GF-D8 (cell line): ENCODE results near the gene POLR3GL.

Experiments
- DNase-seq: peaks from one replicate; lab custom pipeline; 2025; lab: John Stamatoyannopoulos, UW

The POLR3GL gene

DNA sequence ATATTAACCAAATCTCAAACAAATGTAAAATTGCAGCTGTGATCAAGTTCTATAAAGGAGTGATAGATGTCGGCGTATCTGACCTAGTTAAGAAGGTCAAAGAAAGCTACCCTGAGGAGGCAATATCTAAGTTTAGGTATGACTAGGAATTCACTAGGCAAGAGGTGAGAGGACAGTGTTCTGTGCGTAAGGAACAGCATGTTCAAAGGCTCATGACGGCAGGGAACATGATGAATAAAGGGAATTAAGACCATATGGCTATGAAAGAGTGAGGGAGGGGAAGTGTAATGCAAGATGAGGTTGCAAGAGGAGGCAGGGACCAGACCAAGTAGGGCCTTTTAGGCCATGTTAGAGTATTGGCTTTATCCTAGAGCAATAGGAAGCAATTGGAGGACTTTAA lies 15.3 kb upstream of the POLR3GL start:
- no peak for DNase-seq

DNA sequence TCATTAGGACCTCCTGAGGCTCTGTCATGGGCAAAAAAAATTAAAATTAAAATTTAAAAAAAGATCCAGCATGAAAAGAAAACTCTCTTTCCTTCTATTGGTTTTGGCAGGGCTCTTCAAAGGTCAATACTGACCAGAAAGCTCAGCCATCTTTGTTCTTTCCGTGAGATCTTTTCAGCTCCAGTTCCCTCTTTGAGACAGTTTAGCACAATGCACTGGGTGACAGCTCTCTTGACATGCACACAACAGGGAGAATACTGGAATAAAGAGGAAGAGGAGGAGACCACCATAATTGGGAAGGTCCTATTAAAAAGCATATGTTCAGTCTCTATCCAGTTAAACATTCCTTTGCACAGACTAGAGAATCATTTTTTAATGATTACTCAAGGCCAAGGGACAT lies 13.0 kb upstream of the POLR3GL start:
- DNase-seq: no peak

DNA sequence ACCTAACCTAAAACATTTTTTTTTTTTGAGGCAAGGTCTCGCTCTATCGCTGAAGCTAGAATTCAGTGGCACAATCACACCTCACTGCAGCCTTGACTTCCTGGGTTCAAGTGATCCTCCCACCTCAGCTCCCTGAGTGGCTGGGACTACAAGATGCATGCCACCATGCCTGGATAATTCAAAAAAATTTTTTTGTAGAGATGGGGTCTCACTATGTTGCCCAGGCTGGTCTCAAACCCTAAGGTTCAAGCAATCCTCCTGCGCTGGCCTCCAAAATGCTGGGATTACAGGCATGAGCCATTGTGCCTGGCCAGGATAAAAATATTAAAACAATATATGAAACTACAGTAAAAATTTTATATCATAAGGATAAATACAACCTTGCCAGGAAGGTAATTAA lies 11.6 kb upstream of the POLR3GL start:
- no peak for DNase-seq

DNA sequence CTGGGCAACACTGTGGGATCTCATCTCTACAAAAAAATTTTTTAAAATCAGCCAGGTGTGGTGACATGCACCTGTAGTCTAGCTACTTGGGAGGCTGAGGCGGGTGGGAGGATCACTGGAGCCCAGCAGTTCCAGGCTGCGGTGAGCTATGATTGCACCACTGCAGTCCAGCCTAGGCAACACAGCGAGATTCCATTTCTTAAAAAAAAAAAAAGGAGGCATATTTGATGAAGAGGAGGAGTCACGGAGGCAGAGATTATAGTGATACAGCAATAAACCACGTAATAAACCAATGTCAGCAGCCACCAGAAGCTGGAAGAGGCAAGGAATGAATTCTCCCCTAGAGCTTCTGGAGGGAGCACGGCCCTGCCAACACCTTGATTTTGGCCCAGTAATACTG lies 10.6 kb upstream of the POLR3GL start:
- DNase-seq: no peak

DNA sequence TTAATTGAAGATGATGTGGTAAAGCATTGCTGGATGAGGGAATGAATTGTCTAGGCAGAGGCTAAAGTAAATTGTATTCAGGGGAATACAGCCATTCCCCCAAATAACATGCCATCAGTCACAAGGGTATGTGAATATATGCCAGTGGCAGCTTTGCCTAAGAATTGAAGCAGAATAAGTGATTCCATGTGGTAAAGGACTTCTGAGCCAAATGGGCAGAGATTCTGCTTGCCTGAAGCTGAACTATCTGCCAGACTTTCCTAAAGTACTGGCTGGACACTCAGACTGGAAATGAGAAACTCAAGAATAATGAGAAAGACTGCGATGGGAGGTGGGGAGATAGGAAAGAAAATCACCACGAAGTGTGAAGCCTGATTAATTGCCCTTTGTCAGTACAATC lies 9.1 kb upstream of the POLR3GL start:
- no peak for DNase-seq

DNA sequence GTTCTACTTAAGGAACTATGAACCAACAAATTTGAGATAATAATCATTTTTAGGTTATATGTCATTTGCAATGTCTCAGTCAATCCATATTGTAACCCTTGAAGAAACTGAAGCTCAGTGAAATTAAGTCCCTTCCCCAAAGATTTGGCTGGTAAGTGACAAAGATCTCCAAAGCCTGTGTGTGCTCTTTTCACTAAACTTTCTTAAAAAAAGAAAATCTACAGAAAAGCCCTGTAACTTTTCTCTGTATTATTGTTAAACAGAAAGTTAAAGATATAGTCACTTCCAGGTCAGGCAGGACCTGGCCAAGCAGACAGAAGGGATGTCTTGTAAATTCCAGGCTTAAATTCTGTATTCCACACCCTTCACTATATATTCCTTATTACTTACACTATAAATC lies 8.1 kb upstream of the POLR3GL start:
- no peak for DNase-seq

DNA sequence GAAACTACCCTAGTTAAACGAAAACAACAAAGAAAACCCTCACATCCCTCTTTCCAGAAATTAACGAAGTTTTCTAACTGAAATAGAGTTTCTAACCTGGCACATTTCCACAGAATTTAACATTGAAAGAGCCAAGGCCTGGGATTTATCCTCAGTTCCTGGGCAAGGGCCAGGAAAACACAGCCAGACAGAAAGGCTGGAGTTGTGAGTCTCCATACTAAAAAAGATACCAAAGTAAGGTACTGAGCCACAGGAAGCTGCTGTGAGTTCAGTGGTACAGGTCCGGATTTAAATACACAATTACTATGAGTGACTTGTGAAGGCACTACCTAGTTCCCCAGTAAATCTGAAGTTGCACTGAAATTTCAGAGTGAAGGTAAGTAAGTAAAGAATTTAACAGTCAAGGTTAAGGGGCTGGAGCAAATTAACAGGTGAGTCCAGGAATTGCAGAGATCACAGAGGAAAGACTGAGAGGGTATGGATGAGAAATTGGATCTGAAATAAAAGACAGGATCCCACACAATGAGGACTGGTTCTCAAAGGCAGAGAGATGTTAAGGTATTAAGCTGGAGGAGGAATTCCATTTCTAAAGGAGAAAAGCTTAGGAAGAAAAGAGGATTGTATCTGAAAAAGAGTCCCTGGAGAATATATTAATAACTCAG lies 7.6 kb upstream of the POLR3GL start:
- DNase-seq: no peak

DNA sequence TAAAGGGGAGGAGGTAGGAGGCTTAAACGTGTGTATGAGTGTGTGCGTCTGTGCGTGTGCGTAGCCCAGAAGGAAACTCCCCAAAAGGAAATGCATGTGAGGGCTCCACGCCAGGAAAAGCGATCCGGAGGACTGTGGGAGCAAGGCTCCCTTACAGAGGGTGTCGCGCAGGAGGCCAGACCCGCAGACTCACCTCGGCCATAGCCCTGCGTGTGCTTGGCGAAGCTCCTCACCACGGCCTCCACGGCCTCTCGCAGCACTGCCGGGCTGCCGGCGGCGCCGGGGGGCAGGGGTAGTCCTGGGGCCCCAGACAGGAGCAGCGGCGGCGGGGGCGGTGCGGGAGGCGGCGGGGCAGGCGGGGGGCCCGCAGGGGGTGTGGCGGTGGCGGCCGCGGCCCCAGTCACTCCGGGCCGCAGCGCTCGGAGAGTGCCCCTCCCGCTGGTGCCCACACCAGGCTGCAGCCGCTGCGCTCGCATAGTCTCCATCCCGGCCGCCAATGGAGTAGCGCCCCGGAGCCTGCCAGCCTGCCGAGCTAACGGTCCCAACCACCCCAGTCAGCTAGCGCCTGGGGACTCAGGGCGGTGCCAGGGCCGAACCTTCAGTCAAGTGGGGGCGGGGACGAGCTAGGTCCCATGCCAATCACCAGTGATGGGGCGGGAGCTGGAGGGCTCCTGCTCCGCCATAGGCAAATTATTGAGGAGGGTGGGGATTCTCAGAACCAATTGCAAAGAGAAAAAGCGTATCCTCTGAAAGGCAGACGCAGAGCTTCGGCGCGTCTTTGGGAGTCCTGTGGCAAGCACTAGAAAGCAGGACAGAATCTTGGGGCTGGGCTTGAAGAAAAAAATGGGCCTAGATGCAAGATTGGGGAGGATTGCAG lies 6.8 kb upstream of the POLR3GL start, which contains the start of gene LIX1L:
LIX1L (minus strand) TSS at position 575 of the 877 bp plus-strand sequence; CDS start at position 485, 90 bp downstream.
- DNase-seq: peak; percentile 92

DNA sequence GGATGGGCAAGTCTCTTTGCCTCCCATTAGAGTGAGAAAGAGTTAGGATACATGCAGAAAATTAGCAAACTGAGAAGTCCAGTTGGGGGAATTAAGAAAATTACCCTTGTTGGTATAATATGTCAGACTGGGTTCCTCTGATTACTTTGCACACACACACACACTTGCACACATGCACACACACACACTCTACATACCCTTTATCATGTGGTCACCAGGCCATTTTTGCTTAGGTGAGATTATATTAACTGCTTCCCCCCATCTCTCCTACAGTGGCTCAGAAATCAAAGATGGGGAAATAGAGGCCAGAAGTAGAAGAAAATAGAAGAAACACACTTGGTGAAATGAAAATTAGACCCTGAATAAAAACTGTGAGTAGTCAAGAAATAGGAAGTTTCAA lies 5.8 kb upstream of the POLR3GL start:
- DNase-seq: no peak

DNA sequence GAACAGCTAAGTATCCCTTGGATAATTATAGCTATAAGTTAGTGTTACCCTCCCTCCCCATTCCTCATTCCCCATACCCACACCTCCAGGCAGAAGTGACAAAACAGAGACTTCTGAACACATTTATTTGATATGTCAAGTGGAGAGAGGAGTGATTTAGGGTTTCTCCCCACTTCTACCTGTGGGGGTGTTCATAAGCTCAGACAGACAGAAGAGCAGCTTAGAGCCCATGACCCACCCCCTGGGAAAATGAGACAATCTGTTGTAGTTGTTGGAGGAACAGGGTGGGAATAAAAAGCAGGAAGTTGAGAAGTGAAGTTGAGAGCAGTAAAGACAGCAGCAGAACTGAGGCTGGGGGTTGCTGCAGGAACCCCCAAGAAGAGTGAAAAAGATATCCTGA lies 5.2 kb upstream of the POLR3GL start:
- no peak for DNase-seq

DNA sequence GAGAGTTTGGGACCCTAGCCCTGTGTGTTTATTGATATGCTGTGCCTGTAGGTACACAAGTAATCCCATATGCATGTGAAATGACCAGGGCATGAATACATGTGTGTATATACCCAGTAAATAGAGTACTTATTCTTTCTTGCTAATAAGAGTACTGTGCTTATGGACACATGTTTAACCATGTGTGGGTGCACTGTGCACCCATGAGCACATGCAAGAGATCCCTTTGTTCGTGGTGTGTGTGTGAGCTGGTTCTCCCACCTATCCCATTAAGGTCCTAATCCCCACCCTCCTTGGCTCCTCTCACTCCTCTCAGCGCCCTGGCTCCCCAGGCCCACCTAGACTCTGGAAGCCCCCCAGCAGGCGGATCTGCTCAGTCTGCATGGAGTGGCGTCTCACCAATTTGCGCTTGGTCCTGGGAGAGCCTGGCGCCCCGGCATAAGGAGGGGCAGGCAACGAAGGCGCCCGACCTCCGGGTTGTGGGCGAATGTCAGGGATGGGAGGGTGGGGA lies 4.5 kb upstream of the POLR3GL start:
- no peak for DNase-seq

DNA sequence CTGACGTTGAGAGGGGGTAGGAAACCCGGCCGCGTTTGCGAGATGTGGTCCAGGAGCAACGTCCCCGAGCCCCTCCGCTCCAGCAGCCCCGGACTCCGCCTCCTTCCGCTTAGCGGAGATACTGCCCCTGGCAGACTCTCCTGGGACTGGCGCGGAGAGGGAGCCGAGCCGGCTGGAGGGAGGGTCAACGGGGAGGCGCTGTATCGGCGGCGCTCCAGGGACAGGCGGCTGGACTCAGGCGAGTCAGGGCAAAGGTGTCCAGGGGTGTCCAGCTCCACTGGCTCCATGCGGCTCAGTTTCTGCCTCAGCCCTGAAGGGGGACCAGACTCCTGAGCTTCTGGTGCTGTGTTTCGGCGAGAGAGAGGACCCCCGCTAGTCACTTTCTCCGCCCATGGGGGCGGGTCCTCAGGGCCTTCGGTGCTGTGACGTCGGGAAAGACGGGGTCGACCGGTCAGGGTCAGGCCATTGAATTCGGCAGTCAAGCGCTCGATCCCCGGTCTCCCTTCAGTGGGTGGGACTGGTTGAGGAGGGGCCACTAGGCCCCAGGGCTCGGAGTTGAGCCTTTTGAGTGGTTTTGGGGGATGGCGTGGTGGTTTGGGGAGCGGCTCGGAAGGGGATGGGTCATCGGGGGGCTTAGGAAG lies 3.9 kb upstream of the POLR3GL start:
- no peak for DNase-seq

DNA sequence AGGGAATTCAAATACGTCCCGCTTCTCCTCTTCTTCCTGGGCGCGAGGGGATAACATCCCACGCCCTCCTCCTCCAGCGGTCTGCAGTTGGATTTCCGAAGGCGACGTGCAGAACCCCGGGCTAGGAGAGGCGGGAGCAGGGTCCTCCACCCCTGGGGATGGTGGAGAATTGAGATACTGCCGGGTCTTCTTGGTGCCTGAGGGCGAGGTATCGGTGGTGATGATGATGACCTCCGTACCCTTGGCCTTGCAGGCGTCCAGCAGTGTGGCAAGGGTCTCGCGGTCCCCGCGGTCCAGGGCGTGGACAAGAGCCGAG lies 3.4 kb upstream of the POLR3GL start:
- DNase-seq: no peak

DNA sequence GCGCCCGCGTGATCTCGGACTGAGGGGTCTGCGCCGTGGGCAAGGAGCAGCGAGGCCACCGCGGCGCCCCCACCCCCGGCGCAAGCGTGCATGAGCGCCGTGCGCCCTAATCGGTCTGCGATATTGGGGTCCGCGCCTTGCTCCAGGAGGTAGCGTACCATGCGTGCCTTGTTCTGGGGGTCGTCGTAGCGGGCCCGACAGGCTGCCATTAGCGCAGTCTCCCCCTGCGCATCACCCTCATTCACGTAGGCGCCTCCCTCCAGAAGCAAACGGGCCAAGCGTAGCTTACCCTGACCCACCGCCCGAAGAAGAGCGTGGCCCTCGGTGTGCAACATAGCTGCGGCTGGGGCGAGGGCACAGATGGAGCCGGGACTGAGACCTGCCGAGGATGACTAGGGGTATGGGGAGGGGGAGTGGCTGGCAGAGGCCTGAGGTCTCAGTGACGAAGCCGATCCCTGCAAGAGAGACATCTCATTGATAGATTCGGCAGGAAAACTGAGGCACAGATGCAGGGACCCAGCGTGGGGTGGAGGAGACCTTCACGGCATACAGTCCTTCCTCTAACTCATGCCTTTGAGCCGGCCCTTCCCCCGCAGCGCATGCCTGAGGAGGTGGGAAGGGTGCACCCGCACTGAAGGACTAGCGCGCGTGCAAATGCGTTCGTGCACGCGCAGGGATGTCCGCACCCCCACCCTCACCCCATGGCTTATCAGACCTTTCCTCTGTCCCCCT lies 2.9 kb upstream of the POLR3GL start:
- DNase-seq: no peak

DNA sequence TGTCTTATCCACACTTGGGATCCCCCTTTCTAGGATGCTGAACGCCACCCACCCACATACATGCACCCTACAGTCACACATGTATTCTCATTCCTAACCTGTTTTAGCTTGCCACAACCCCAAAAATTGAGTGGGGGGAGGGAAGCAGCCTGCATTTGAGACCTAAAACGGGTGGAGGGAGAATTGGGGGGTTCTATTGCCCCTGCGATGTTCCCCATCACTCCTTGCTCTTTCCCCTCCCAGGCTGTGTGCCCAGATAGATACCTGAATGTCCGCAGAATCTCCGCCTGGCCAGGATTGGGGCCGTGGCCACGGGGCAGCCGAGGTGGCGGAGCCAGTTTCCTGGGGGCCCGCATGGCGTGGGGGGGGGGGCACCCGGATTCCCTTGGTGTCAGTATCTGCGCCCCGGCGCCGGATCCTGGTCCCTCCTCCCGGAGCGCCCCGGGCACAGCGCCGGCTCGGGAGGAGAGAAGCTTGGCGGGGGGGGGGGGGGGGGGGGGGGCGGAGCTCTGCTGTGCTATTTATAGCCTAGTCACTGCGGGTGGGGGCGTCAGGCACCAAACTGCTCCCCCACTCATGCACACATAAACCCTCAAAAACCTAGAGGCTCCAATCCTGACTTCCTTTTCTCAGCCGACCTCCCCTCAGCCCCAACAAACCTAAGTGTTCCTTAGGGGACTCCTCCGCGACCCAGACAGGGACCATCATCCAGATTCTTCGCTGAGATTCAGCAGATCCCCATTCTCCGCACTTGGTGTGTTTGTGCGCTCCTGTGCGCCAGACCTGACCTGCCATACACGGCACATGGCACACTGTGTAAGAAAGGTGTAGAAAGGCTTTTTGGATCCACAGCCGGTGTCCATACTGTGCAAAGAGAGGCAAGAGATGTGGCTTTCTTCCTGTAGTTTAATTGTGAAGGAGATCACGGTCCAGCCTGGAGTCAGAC lies 2.1 kb upstream of the POLR3GL start:
- no peak for DNase-seq

DNA sequence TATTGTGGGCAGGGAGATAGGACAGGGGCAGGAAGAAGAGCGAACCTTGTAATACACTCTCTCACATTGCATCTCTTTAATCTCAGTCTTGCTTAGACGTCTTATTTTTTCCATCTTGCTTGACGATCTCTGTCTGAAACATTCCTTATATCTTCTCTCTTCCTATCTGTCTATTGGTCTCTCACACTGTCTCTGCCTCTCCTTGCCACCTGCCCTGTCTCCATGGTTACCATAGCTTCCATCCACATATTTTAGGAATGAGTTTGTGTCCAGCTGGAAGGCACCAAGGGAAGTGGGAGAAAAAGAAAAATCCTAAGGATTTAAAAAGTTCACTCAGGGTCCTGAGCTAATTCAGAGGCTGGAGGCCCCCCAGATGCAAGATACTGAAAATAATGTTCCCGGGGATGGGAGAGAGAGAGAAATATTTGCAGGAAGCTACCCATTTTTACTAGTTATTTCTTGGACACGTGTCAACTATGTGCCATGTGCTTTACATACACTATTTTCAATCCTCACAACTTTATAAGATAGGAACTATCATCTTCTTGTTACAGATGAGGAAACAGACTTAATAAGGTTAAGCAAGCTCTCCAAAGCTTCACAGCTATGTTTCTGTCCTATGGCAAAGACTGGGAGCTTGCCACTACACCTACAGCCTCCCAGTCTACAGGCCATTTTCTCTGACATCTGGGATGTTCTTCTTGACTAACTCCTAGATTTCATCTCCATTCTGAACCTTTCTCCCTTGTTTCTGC lies 1.0 kb upstream of the POLR3GL start:
- no peak for DNase-seq

DNA sequence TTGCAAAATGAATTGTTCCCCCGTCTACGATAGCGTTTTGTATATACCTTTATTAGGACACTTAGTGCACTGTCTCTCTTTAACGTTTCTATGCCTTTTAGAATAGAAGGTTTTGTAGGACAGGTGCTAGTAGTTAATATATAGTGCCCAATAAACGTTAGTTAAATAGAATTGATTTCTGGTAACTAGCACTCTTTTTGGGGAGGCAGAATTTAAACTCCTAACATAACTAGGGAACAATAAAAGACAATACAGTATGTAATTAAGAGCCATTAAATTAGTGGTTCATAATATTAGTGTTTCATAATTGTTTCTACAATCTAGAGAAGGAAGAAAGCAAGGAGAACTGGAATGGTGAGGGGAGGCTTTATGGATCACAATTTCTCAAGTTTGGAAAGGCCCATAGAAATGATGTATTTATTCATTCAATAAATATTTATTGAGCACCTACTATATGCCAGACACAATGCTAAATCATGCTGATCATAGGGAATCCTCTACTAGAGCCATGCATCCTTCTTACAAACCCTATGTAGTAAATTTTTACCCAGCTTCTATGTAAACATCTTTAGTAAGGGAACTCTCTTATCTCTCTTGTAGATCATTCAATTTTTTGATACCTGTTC lies 742 bp downstream of the POLR3GL start:
- no peak for DNase-seq

DNA sequence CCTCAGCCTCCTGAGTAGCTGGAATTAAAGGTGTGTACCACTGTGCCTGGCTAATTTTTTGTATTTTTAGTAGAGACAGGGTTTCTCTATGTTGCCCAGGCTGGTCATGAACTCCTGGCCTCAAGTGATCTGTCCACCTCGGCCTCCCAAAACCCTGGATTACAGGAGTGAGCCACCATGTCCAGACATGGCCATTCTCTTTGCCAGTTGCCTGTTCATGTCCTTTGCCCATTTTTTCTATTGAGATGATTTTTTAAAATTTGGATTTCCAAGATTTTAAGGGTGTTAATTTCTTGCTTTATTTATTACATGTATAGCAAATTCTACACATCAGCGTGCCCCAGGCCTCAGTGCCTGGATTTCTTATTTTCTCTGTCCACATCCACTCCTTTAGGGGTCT lies 2.8 kb downstream of the POLR3GL start:
- DNase-seq: no peak

DNA sequence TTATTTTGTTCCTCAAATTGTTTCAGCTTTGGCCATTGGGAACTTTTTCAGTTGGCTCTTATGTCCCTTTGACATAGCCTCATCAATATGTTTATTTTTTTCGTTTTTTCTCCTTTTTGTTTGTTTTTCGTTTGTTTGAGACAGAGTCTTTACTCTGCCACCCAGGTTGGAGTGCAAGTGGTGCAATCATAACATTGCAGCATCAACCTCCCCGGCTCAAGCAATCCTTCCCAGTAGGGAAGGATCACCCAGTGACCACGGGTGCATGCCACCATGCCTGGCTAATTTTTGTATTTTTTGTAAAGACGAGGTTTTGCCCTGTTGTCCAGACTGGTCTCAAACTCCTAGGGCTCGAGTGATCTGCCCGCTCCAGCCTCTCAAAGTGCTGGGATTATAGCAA lies 8.1 kb downstream of the POLR3GL start:
- DNase-seq: no peak

DNA sequence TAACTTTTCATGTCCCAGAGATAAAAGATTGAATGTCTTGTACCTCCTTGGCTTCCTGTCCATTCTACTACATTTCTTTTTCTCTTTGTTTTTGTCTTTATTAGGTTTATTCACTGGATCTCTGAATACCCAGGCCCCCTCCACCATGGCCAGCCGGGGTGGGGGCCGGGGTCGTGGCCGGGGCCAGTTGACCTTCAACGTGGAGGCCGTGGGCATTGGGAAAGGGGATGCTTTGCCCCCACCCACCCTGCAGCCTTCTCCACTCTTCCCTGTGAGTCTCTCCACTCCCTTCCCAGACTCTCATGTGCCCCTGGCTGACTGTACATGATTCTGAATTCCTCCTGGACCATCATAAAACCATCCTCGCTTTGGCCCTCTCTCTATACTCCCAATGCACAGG lies 10.2 kb downstream of the POLR3GL start:
- no peak for DNase-seq
